T-helper 9 cell (primary cell): ENCODE results near the gene CXCL1.

Experiments used
- DNase-seq: peaks from one replicate; pipeline ENCODE4 v3.0.0-alpha.2; 2020

Gene CXCL1

DNA sequence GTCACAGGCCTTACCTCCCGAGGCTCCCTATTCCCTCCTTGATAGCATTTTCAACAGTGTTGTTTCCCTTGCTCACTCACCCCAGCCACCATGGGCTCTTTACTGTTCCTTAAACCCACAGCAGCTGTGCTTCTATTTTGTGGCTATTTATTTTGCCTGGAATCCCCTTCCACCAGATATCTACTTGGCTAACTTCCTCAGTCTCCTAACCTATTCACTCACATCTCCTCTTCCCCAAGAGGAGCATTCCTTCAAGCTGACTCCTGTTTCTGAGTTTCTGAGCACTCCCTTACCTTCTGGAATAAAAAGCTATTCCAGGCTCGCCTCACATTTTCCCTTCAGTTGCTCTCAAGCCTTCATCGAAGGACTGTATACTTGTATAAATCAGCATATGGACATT, 50.5 kb downstream of the CXCL1 start:
- DNase-seq: no peak
